GM19395 (cell line): ENCODE results near the gene IL15RA.
A peak's percentile ranks its signal among the peaks of the same experiment; 100 is the strongest.
"Not testable (repeated sequence)": the region's sequence is repeated elsewhere in the genome, so short reads cannot be mapped to it uniquely, and the experiment has no call there.

Experiments used
- ATAC-seq: cut with Tn5 transposase; IDR thresholded peaks from one replicate; pipeline ENCODE4 v1.9.1; 2021; ENCODE audit warnings: mild to moderate bottlenecking, moderate library complexity; ENCODE audit not compliant: unreplicated experiment

Gene IL15RA

GRCh38 chr10:5933909-5934546 lies 43.3 kb downstream of the IL15RA start:
- no peak for ATAC-seq

- ATAC-seq: no peak
Measured at GRCh38 chr10:5932345-5932744, 45.0 kb downstream of the IL15RA start.

GRCh38 chr10:5930272-5930671 lies 47.1 kb downstream of the IL15RA start:
- no peak for ATAC-seq

- ATAC-seq: no peak
Measured at GRCh38 chr10:5929442-5929841, 47.9 kb downstream of the IL15RA start.

GRCh38 chr10:5927306-5927705 lies 50.0 kb downstream of the IL15RA start:
- ATAC-seq: no peak

GRCh38 chr10:5924889-5925288 lies 52.5 kb downstream of the IL15RA start:
- no peak for ATAC-seq

GRCh38 chr10:5921746-5922145 lies 55.6 kb downstream of the IL15RA start:
- no peak for ATAC-seq

- no peak for ATAC-seq
Measured at GRCh38 chr10:5919568-5919967, 57.8 kb downstream of the IL15RA start.

- ATAC-seq: no peak
Measured at GRCh38 chr10:5918763-5919162, 58.6 kb downstream of the IL15RA start.

GRCh38 chr10:5917305-5917704 lies 60.0 kb downstream of the IL15RA start:
- no peak for ATAC-seq

GRCh38 chr10:5915451-5915850 lies 61.9 kb downstream of the IL15RA start:
- ATAC-seq: no peak

- no peak for ATAC-seq
Measured at GRCh38 chr10:5913736-5914135, 63.6 kb downstream of the IL15RA start.

GRCh38 chr10:5911670-5912069 lies 65.7 kb downstream of the IL15RA start:
- no peak for ATAC-seq

GRCh38 chr10:5910323-5911100 lies 66.8 kb downstream of the IL15RA start:
- ATAC-seq: no peak

GRCh38 chr10:5908676-5909075 lies 68.7 kb downstream of the IL15RA start:
- not testable (repeated sequence) for ATAC-seq

- no peak for ATAC-seq
Measured at GRCh38 chr10:5906651-5907050, 70.7 kb downstream of the IL15RA start.

GRCh38 chr10:5905854-5906507 lies 71.4 kb downstream of the IL15RA start:
- ATAC-seq: no peak

GRCh38 chr10:5904227-5904626 lies 73.1 kb downstream of the IL15RA start:
- ATAC-seq: peak; percentile 94

GRCh38 chr10:5903563-5903962 lies 73.8 kb downstream of the IL15RA start:
- no peak for ATAC-seq

- ATAC-seq: no peak
Measured at GRCh38 chr10:5902511-5903274, 74.7 kb downstream of the IL15RA start.
